Epithelial cell of esophagus (primary cell): ENCODE measurements around the gene PSEN2.

Experiments used
- DNase-seq: peaks from one replicate; pipeline ENCODE4 v3.0.0; 2010; ENCODE audit warnings: low read depth
- H3K4me3 ChIP-seq: 2 replicates; pipeline ENCODE4 v1.5.1; 2011; ENCODE audit warnings: mild to moderate bottlenecking, low read length, control low read depth
- CTCF ChIP-seq: IDR thresholded peaks from 2 replicates; pipeline ENCODE4 v1.5.1; 2011; ENCODE audit warnings: low read depth, mild to moderate bottlenecking, low read length, control low read depth, inconsistent platforms; ENCODE audit not compliant: insufficient read depth; ENCODE audit errors: missing control alignments

PSEN2 gene

GRCh38 chr1:226874579-226875425, 4.4 kb downstream of the PSEN2 start:
- DNase-seq = no peak
- no peak for TF ChIP-seq CTCF
- H3K4me3 ChIP-seq = no peak overlapping the region

GRCh38 chr1:226875641-226876295, 5.4 kb downstream of the PSEN2 start:
- no peak for TF ChIP-seq CTCF
- H3K4me3 ChIP-seq = no peak overlapping the region
- peak; percentile 87 for DNase-seq

GRCh38 chr1:226877669-226878068, 7.3 kb downstream of the PSEN2 start:
- H3K4me3 ChIP-seq = no peak overlapping the region
- peak; percentile 54 for DNase-seq
- no peak for TF ChIP-seq CTCF

- DNase-seq = no peak
- TF ChIP-seq CTCF = no peak
- H3K4me3 ChIP-seq = no peak overlapping the region
Measured at GRCh38 chr1:226880372-226881287, 10.2 kb downstream of the PSEN2 start.

GRCh38 chr1:226881515-226882185, 11.2 kb downstream of the PSEN2 start:
- no peak for TF ChIP-seq CTCF
- no peak overlapping the region for H3K4me3 ChIP-seq
- DNase-seq = no peak

GRCh38 chr1:226882187-226882586, 11.8 kb downstream of the PSEN2 start:
- DNase-seq = no peak
- no peak for TF ChIP-seq CTCF
- H3K4me3 ChIP-seq = no peak overlapping the region
